ENCODE measurements around the gene OPN1MW3.
"Not testable (repeated sequence)": the region's sequence is repeated elsewhere in the genome, so short reads cannot be mapped to it uniquely, and the experiment has no call there.

OPN1MW3 gene

DNA sequence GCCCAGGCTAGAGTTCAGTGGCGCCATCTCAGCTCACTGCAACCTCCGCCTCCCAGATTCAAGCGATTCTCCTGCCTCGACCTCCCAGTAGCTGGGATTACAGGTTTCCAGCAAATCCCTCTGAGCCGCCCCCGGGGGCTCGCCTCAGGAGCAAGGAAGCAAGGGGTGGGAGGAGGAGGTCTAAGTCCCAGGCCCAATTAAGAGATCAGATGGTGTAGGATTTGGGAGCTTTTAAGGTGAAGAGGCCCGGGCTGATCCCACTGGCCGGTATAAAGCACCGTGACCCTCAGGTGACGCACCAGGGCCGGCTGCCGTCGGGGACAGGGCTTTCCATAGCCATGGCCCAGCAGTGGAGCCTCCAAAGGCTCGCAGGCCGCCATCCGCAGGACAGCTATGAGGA, at the start of gene OPN1MW3:
OPN1MW3 (plus strand) TSS at position 301 of the 400 bp plus-strand sequence; CDS start at position 339, 38 bp downstream.
- in situ Hi-C loops (cut with MboI; ENCODE audit: low sequenced_read_pairs) = not testable (repeated sequence)

DNA sequence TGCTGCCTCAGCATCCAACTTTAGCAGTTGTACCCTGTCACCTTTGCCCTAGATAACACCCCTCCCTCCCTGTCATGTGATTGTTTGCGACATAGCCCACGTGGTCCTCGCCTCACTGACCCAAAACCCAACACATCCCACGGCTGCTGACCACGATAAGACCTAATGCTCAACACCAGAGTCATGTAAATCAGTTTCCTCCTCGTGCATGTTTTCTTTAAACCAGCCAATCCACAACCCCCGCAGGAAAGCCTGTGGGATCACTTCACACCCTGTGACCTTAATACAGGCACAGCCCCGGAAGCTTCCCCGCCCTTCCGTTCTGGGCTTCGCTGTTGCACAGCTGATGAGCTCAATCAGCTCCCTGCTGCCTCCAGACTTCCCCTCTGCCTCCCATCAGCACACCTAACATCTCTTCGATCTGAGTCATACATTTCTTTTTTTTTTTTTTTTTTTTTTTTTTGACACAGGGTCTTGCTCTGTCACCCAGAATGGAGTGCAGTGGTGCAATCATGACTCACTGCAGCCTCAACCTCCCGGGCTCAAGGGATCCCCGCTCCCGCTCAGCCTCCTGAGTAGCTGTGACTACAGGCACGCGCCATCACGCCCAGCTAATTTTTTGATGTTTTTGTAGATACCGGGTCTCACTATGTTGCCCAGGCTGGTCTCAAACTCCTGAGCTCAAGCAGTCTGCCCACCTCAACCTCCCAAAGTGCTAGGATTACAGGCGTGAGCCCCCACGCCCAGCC, 47.5 kb upstream of the OPN1MW3 start:
- in situ Hi-C loops (cut with MboI; ENCODE audit: low sequenced_read_pairs) = not testable (repeated sequence)

DNA sequence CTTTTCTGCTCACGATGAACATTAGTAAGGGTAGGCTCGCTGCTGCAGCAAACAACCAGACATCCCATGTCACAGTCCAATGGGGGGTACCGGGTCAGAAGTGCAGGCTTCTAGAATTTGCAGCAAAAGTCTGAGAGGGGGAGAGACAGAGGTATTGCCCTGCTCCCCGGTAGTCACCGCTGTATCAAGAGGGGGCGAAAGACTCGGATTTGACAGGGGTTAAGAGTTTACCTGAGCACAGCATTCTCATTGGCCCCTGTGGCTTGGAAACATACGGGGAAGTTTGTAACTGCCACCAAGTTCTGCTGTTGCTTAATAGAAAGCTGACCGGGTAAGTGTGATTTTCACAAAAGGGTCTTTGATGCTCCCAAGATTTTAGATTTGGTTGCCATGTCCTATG, 46.3 kb upstream of the OPN1MW3 start:
- in situ Hi-C loops (cut with MboI; ENCODE audit: low sequenced_read_pairs) = not testable (repeated sequence)

DNA sequence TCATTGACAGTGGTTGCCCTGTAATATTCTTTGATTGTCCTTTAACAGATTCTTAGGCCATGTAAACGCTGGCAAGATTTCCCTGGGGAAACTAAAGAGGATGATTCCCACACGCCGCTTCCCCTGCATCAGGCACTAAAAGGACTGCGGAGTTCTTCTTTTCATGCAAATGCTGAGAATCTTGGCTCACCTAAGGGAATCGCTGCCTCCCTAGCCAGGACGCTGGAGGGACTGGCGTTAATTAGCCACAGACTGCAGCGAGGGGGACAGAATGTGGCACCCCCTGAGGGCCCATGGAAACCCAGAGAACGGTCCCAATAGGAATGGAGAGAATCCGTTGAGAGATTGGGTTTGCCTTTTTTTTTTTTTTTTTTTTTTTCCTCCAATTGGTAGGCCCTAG, 45.9 kb upstream of the OPN1MW3 start:
- in situ Hi-C loops (cut with MboI; ENCODE audit: low sequenced_read_pairs) = not testable (repeated sequence)

DNA sequence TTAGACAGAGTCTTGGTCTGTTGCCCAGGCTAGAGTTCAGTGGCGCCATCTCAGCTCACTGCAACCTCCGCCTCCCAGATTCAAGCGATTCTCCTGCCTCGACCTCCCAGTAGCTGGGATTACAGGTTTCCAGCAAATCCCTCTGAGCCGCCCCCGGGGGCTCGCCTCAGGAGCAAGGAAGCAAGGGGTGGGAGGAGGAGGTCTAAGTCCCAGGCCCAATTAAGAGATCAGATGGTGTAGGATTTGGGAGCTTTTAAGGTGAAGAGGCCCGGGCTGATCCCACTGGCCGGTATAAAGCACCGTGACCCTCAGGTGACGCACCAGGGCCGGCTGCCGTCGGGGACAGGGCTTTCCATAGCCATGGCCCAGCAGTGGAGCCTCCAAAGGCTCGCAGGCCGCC, 37.9 kb upstream of the OPN1MW3 start, which contains the start of gene OPN1MW2:
OPN1MW2 (plus strand) TSS at position 301 of the 400 bp plus-strand sequence; CDS start at position 361, 60 bp downstream.
- in situ Hi-C loops (cut with MboI; ENCODE audit: low sequenced_read_pairs) = not testable (repeated sequence)

DNA sequence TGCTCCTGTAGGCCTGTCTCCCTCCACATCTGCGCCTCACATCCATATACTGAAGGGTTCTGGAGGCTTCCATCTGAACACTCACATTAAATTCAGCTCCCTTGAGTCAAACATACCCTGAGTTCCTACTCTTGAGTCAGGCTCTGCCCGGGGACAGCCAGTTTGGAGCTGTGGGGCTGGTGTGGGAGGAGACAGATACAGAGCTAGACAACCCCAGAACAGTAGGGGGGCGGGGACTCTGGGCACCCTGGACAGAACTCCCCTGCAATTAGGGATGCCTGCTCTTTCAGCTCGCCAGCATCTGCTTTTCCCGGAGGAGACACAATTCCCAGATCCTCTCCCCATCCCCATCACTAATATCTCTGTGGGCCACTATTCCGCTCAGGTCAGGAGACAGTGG, 32.1 kb upstream of the OPN1MW3 start:
- in situ Hi-C loops (cut with MboI; ENCODE audit: low sequenced_read_pairs) = not testable (repeated sequence)

DNA sequence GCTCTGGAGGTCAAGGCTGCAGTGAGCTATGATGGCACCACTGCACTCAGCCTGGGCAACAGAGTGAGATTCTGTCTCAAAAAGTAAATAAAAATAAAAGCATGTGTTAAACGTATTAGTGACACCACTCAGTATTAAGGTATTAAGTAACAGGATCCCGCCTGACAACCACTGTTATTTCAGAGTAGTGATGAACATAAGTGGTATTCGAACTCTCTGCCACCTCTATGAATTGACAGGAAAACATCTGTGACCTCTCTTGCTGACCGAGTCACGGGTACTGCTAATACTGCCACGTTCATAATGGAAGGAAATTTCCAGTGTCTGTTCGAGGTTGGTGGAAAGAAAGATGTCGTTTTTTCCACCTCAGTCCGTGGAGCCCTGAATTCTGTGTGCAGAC, 30.7 kb upstream of the OPN1MW3 start:
- in situ Hi-C loops (cut with MboI; ENCODE audit: low sequenced_read_pairs) = not testable (repeated sequence)

DNA sequence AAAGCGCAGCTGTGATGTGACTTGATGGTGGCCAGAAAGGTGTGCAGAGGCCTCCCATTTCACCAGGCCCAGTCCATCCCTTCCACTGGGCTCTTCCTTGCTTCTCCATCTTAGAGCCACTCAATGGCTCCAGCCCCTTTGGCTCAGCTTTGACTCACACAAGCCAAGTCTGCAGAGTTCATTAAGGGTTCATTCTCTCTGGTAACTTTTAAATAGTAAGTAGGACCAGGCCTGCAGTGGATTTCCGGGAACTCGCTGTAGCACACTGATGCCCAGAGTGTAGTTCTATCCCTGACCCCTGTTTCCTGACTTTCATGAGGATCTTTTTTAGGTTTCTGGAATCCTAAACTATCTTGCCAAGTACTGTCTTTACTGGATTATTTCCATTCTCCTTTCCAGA, 25.9 kb upstream of the OPN1MW3 start:
- in situ Hi-C loops (cut with MboI; ENCODE audit: low sequenced_read_pairs) = not testable (repeated sequence)

DNA sequence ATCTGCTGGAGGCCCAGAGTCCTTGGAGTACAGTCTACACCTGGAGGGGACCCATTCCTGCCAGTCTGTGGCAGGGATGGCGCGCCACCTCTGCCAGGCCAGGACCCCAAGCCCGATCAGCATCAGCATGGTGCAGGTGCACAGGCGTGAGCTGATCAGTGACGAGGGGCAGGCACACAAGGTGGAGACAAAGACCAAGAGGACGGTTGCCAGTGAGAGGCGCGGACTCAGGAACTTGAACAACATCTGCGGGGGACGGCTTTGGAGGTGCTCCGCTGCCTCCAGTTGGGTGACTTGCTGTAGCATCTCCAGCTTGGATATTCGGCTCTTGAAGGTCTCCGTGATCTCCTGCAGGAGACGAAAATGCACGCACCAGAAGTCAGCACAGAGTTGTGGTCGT, 23.8 kb upstream of the OPN1MW3 start:
- in situ Hi-C loops (cut with MboI; ENCODE audit: low sequenced_read_pairs) = not testable (repeated sequence)

DNA sequence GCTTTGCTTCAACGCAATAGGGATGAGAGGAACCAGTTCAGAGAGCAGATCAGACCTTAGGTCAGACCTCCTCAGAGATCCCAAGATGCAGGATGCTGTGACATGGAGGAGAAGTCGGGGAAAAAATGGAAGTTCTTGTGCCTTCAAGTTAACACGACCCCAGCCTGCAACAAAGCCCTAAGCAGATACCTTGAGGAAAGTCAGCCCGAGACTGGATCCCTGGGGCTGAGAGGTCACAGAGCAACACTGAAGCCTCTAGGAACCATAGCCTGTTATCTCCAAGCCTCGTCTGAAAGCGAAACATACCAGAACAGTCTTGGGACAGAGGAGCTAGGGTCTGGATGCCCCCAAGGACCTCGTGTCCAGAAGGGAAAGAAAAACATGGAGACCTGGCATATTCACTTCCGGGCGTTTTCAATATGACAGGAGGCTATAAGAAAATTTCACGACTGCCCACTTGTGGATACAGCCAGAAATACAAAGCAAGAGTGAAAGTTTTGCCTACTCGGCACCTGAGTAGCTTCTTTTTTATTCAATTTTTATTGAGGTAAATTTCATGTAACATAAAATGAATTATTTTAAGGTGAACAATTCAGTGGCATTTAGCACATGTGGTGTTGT, 18.3 kb upstream of the OPN1MW3 start:
- in situ Hi-C loops (cut with MboI; ENCODE audit: low sequenced_read_pairs) = not testable (repeated sequence)

DNA sequence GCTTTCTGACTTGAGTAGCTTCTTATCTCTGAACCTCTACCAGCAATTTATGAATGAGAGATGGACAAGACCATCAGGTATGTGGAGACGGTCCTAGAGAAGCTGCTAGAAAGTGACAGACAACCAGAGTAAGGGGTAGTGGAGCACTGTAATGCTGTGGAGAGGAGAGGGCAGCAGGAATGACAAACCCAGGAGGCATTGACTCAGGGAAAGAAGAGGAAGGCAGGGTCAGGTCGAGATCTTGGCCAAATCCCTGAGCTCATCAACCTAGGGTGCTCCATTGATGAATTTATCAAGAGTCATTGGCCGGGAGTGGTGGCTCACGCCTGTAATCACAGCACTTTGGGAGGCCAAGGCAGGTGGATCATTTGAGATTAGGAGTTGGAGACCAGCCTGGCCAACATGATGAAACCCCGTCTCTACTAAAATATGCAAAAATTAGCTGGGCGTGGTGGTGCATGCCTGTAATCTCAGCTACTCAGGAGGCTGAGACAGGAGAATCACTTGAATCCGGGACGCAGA, 17.3 kb upstream of the OPN1MW3 start:
- in situ Hi-C loops (cut with MboI; ENCODE audit: low sequenced_read_pairs) = not testable (repeated sequence)

DNA sequence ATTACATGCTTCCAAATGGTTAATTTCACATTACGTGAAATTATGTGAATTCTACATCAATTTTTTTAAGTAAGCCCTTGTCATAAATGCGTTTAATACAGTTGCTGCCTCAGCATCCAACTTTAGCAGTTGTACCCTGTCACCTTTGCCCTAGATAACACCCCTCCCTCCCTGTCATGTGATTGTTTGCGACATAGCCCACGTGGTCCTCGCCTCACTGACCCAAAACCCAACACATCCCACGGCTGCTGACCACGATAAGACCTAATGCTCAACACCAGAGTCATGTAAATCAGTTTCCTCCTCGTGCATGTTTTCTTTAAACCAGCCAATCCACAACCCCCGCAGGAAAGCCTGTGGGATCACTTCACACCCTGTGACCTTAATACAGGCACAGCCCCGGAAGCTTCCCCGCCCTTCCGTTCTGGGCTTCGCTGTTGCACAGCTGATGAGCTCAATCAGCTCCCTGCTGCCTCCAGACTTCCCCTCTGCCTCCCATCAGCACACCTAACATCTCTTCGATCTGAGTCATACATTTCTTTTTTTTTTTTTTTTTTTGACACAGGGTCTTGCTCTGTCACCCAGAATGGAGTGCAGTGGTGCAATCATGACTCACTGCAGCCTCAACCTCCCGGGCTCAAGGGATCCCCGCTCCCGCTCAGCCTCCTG, 9.9 kb upstream of the OPN1MW3 start:
- in situ Hi-C loops (cut with MboI; ENCODE audit: low sequenced_read_pairs) = not testable (repeated sequence)

DNA sequence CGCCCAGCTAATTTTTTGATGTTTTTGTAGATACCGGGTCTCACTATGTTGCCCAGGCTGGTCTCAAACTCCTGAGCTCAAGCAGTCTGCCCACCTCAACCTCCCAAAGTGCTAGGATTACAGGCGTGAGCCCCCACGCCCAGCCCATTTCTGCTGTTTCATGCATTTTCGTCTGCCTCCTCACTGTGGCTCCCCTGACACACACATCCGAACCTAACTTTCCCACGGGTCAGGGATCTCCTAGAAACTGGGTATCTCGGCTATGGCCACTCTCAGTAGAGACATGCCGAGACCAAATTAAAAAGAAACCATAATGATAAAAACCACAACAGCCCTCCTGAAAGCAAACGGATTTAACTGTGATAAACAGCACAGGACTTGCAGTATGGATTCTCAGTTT, 9.3 kb upstream of the OPN1MW3 start:
- in situ Hi-C loops (cut with MboI; ENCODE audit: low sequenced_read_pairs) = not testable (repeated sequence)

DNA sequence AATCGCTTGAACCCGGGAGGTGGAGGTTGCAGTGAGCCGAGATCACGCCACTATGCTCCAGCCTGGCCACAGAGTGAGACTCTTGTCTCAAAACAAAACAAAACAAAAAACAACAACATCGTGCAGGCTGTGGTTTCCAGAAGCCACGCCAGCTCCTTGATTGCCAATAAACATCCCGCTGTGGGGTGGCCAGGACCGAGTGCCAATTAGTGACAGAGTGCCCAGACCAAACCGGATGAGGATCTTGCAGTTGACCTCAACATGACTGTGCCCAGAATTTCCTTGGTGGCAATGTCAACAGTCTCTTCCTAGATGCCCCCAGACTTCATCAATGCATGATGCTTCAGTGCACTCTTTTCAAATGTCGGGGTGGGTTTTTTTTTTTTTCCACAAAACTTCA, 1.3 kb downstream of the OPN1MW3 start:
- in situ Hi-C loops (cut with MboI; ENCODE audit: low sequenced_read_pairs) = not testable (repeated sequence)

DNA sequence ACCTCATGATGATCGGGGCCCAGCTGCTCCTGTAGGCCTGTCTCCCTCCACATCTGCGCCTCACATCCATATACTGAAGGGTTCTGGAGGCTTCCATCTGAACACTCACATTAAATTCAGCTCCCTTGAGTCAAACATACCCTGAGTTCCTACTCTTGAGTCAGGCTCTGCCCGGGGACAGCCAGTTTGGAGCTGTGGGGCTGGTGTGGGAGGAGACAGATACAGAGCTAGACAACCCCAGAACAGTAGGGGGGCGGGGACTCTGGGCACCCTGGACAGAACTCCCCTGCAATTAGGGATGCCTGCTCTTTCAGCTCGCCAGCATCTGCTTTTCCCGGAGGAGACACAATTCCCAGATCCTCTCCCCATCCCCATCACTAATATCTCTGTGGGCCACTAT, 5.7 kb downstream of the OPN1MW3 start:
- in situ Hi-C loops (cut with MboI; ENCODE audit: low sequenced_read_pairs) = not testable (repeated sequence)

DNA sequence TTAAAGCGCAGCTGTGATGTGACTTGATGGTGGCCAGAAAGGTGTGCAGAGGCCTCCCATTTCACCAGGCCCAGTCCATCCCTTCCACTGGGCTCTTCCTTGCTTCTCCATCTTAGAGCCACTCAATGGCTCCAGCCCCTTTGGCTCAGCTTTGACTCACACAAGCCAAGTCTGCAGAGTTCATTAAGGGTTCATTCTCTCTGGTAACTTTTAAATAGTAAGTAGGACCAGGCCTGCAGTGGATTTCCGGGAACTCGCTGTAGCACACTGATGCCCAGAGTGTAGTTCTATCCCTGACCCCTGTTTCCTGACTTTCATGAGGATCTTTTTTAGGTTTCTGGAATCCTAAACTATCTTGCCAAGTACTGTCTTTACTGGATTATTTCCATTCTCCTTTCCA, 11.9 kb downstream of the OPN1MW3 start:
- in situ Hi-C loops (cut with MboI; ENCODE audit: low sequenced_read_pairs) = not testable (repeated sequence)

DNA sequence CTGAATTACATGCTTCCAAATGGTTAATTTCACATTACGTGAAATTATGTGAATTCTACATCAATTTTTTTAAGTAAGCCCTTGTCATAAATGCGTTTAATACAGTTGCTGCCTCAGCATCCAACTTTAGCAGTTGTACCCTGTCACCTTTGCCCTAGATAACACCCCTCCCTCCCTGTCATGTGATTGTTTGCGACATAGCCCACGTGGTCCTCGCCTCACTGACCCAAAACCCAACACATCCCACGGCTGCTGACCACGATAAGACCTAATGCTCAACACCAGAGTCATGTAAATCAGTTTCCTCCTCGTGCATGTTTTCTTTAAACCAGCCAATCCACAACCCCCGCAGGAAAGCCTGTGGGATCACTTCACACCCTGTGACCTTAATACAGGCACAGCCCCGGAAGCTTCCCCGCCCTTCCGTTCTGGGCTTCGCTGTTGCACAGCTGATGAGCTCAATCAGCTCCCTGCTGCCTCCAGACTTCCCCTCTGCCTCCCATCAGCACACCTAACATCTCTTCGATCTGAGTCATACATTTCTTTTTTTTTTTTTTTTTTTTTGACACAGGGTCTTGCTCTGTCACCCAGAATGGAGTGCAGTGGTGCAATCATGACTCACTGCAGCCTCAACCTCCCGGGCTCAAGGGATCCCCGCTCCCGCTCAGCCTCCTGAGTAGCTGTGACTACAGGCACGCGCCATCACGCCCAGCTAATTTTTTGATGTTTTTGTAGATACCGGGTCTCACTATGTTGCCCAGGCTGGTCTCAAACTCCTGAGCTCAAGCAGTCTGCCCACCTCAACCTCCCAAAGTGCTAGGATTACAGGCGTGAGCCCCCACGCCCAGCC, 27.3 kb downstream of the OPN1MW3 start:
- in situ Hi-C loops (cut with MboI; ENCODE audit: low sequenced_read_pairs) = not testable (repeated sequence)

DNA sequence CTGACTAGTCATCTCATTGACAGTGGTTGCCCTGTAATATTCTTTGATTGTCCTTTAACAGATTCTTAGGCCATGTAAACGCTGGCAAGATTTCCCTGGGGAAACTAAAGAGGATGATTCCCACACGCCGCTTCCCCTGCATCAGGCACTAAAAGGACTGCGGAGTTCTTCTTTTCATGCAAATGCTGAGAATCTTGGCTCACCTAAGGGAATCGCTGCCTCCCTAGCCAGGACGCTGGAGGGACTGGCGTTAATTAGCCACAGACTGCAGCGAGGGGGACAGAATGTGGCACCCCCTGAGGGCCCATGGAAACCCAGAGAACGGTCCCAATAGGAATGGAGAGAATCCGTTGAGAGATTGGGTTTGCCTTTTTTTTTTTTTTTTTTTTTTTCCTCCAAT, 29.0 kb downstream of the OPN1MW3 start:
- in situ Hi-C loops (cut with MboI; ENCODE audit: low sequenced_read_pairs) = not testable (repeated sequence)

DNA sequence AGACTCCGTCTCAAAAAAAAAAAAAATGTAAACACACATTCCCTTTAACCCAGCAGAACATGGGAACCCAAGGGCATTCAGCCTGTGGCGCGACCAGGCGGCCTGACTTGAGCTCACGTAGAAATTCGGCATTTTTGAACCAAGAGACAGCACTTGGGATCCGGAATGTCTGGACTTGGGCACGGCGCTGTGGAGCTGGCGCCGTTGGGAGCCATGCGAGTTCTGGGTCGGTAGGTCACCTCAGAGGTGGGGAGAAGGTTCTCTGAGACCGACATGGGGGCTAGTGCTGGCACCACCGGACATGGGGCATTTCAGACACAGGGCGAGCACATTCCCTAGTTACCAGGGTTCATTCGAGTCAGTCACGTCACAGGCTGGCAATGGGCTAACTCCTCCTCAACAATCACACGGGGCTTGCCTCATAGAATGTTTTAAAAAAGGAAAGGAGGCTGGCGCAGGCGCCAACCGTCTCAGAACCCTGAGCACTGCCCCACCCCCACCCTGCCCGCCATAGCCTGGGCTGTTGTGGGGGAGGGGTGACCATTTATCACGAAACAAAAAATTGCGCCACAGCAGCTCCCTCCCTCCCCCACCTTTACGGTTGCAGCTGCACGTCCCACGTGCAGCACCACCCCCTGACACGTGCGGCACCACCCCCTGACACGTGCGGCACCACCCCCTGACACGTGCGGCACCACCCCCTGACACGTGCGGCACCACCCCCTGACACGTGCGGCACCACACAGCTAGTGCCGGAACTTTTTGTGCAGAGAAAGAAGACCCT, 37.6 kb downstream of the OPN1MW3 start, which contains the start of gene TEX28:
TEX28 (minus strand) TSS at position 334 of the 784 bp plus-strand sequence. CDS start 3,007 bp downstream, outside the sequence.
- in situ Hi-C loops (cut with MboI; ENCODE audit: low sequenced_read_pairs) = no loop called here
